Measurements from ENCODE around the gene LAMA3.

The LAMA3 gene

DNA sequence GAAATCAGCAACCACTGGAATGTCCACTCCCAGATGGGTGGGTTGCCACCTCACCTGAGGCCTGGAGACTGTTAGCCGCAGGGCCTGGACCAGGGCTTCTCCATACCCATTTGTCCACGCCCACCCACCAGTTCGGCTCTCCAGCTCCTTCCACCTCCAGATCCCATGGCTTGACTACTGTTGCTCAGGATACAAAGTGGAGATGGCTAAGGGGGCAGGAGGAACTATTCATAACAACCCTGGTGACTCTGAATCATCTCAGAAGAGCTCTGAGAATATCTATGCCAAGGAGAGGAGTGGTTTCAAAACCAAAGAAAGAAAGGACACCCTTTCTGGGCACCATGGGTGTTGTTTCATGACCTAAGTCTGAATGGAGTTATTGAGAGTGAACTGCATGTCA, 145.8 kb downstream of the LAMA3 start:
- Histone ChIP-seq H4K91ac (ENCODE audit: low read length) (no peak overlapping the region), H3K27ac (ENCODE audit: low read length, poor library complexity, severe bottlenecking) (no peak overlapping the region), H4K8ac (ENCODE audit: low read length) (no peak overlapping the region), H2AFZ (ENCODE audit: low read depth, low read length) (no peak overlapping the region), H3K4ac (ENCODE audit: low read depth in 1 of 2, low read length in 2 of 2) (no peak overlapping the region), H3K79me1 (replicated peaks; ENCODE audit: low read length, poor library complexity, severe bottlenecking) (no peaks in the 10 kb centered on the region), H3K4me3 (ENCODE audit: insufficient read depth in 1 of 2, low read depth in 1 of 2, low read length in 2 of 2) (no peak overlapping the region), H3K9ac (ENCODE audit: low read length) (peak overlapping the region; percentile 68), H3K4me1 (ENCODE audit: control insufficient read depth, insufficient read depth, low read depth, low read length) (peaks cover 2% of the 10 kb centered on the region), H3K27me3 (ENCODE audit: control insufficient read depth in 1 of 2, insufficient read depth in 1 of 2, low read length in 2 of 2) (no peaks in the 10 kb centered on the region), H3K9me3 (ENCODE audit: control insufficient read depth, low read length) (no peaks in the 10 kb centered on the region), H3K36me3 (ENCODE audit: control insufficient read depth in 1 of 2, insufficient read depth in 2 of 2, low read depth in 1 of 2, low read length in 2 of 2) (peaks cover 0 to 32% of the 10 kb centered on the region in 2 experiments), H3K23ac (ENCODE audit: low read length in 2 of 2) (no peak overlapping the region), H2BK120ac (ENCODE audit: low read depth, low read length) (no peak overlapping the region), H3K14ac (ENCODE audit: low read length in 2 of 2) (no peak overlapping the region), H2BK15ac (ENCODE audit: low read depth, poor library complexity, severe bottlenecking) (no peak overlapping the region), H3K4me2 (ENCODE audit: low read length, poor library complexity, severe bottlenecking) (no peak overlapping the region), H2BK5ac (ENCODE audit: low read depth, low read length, poor library complexity, severe bottlenecking) (no peak overlapping the region), H2AK5ac (ENCODE audit: low read length, severe bottlenecking) (no peak overlapping the region), H2BK12ac (ENCODE audit: low read length in 2 of 2) (no peak overlapping the region), H3K18ac (ENCODE audit: low read depth in 1 of 2, low read length in 2 of 2) (no peak overlapping the region)
- WGBS = 88% methylated on average over 1 of the region's 3 CpGs
- no peak for DNase-seq

DNA sequence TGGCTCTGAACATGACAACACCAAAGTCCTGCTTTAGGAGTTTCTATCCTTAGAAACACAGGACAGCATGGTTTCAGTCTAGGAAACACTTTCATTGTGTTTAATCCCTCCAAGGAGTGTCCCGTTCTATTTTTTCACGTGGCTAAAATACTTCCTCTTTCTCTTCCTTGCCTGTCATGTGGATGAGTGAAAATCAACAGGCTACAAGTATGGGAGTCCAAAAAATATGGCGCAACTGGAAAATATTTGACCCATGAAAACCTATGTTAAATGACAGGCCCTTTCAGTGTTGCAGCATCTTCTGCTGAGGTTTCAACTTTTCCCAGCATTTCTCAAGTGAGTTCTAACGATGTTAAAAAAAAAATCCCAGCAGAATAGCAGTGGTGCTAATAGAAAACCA, 146.3 kb downstream of the LAMA3 start:
- H4K8ac ChIP-seq (ENCODE audit: low read length) = no peak overlapping the region
- H3K23ac ChIP-seq (ENCODE audit: low read length in 2 of 2) = no peak overlapping the region
- peaks cover 2% of the 10 kb centered on the region for H3K4me1 ChIP-seq (ENCODE audit: control insufficient read depth, insufficient read depth, low read depth, low read length)
- no peak overlapping the region for H2BK5ac ChIP-seq (ENCODE audit: low read depth, low read length, poor library complexity, severe bottlenecking)
- H3K9ac ChIP-seq (ENCODE audit: low read length) = peak overlapping the region; percentile 68
- no peaks in the 10 kb centered on the region for H3K9me3 ChIP-seq (ENCODE audit: control insufficient read depth, low read length)
- no peak overlapping the region for H2BK15ac ChIP-seq (ENCODE audit: low read depth, poor library complexity, severe bottlenecking)
- H3K4me3 ChIP-seq (ENCODE audit: insufficient read depth in 1 of 2, low read depth in 1 of 2, low read length in 2 of 2) = no peak overlapping the region
- H3K14ac ChIP-seq (ENCODE audit: low read length in 2 of 2) = no peak overlapping the region
- 94% methylated on average over 3 of the region's 4 CpGs for WGBS
- H3K4me2 ChIP-seq (ENCODE audit: low read length, poor library complexity, severe bottlenecking) = no peak overlapping the region
- no peak overlapping the region for H2BK120ac ChIP-seq (ENCODE audit: low read depth, low read length)
- no peaks in the 10 kb centered on the region for H3K27me3 ChIP-seq (ENCODE audit: control insufficient read depth in 1 of 2, insufficient read depth in 1 of 2, low read length in 2 of 2)
- H3K36me3 ChIP-seq (ENCODE audit: control insufficient read depth in 1 of 2, insufficient read depth in 2 of 2, low read depth in 1 of 2, low read length in 2 of 2) = peaks cover 0 to 28% of the 10 kb centered on the region in 2 experiments
- H2AK5ac ChIP-seq (ENCODE audit: low read length, severe bottlenecking) = no peak overlapping the region
- no peak overlapping the region for H2BK12ac ChIP-seq (ENCODE audit: low read length in 2 of 2)
- no peak overlapping the region for H3K18ac ChIP-seq (ENCODE audit: low read depth in 1 of 2, low read length in 2 of 2)
- peak; percentile 65 for DNase-seq
- no peak overlapping the region for H3K27ac ChIP-seq (ENCODE audit: low read length, poor library complexity, severe bottlenecking)
- no peak overlapping the region for H4K91ac ChIP-seq (ENCODE audit: low read length)
- H3K4ac ChIP-seq (ENCODE audit: low read depth in 1 of 2, low read length in 2 of 2) = no peak overlapping the region
- H2AFZ ChIP-seq (ENCODE audit: low read depth, low read length) = no peak overlapping the region
- H3K79me1 ChIP-seq (replicated peaks; ENCODE audit: low read length, poor library complexity, severe bottlenecking) = no peaks in the 10 kb centered on the region

DNA sequence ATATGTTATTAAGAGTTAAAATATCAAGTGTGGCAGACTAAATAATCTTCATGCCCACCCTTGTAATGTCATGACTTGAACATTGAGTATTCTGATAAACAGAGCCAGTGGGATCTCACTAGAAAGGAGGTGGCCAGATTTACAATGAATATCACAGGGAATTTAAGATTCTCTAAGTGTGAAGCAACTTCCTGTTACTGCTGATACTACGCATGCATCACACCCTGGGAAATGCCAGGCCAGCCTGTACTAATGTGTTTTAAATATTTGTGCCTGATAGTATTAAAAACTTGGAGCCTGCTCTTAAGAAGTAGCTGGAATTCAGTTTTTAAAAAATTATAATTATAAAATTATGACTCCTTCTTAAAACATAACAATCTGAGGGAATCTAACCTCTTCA, 148.3 kb downstream of the LAMA3 start:
- Histone ChIP-seq H3K23ac (ENCODE audit: low read length in 2 of 2) (no peak overlapping the region), H2BK120ac (ENCODE audit: low read depth, low read length) (no peak overlapping the region), H2AK5ac (ENCODE audit: low read length, severe bottlenecking) (no peak overlapping the region), H3K27ac (ENCODE audit: low read length, poor library complexity, severe bottlenecking) (no peak overlapping the region), H3K4me1 (ENCODE audit: control insufficient read depth, insufficient read depth, low read depth, low read length) (peaks cover 2% of the 10 kb centered on the region), H3K27me3 (ENCODE audit: control insufficient read depth in 1 of 2, insufficient read depth in 1 of 2, low read length in 2 of 2) (no peaks in the 10 kb centered on the region), H2BK12ac (ENCODE audit: low read length in 2 of 2) (no peak overlapping the region), H3K36me3 (ENCODE audit: control insufficient read depth in 1 of 2, insufficient read depth in 2 of 2, low read depth in 1 of 2, low read length in 2 of 2) (peaks cover 0 to 22% of the 10 kb centered on the region in 2 experiments), H3K4ac (ENCODE audit: low read depth in 1 of 2, low read length in 2 of 2) (no peak overlapping the region), H2AFZ (ENCODE audit: low read depth, low read length) (no peak overlapping the region), H2BK15ac (ENCODE audit: low read depth, poor library complexity, severe bottlenecking) (no peak overlapping the region), H3K18ac (ENCODE audit: low read depth in 1 of 2, low read length in 2 of 2) (no peak overlapping the region), H3K9ac (ENCODE audit: low read length) (peak overlapping the region; percentile 66), H2BK5ac (ENCODE audit: low read depth, low read length, poor library complexity, severe bottlenecking) (no peak overlapping the region), H3K4me2 (ENCODE audit: low read length, poor library complexity, severe bottlenecking) (no peak overlapping the region), H4K8ac (ENCODE audit: low read length) (no peak overlapping the region), H3K14ac (ENCODE audit: low read length in 2 of 2) (no peak overlapping the region), H3K79me1 (replicated peaks; ENCODE audit: low read length, poor library complexity, severe bottlenecking) (no peaks in the 10 kb centered on the region), H4K91ac (ENCODE audit: low read length) (no peak overlapping the region), H3K4me3 (ENCODE audit: insufficient read depth in 1 of 2, low read depth in 1 of 2, low read length in 2 of 2) (no peak overlapping the region), H3K9me3 (ENCODE audit: control insufficient read depth, low read length) (no peaks in the 10 kb centered on the region)
- DNase-seq = peak; percentile 78
- WGBS = no CpG with 5 or more reads among the region's 1 CpG

DNA sequence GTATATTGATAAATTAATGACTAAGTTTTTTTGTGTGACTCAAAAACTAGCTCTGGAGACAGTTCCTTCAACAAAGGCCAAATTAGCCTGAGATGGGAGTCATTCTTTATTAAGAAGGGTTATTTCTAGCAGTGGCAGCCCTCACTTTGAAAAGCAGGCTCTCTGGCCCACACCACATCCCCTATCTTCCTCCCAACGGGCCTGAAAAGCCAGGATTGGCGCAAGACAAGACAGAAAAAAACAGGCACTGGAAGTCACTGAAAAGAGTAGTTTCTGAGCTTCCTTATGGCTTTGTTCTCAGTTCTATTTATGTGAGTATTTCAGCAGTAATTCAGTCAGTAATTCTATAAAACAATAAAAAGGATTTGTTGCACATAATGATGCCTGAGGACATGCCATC, 149.0 kb downstream of the LAMA3 start:
- H3K27ac ChIP-seq (ENCODE audit: low read length, poor library complexity, severe bottlenecking) = peak overlapping the region; percentile 79
- H3K36me3 ChIP-seq (ENCODE audit: control insufficient read depth in 1 of 2, insufficient read depth in 2 of 2, low read depth in 1 of 2, low read length in 2 of 2) = peaks cover 4 to 28% of the 10 kb centered on the region in 2 experiments
- no peak overlapping the region for H3K18ac ChIP-seq (ENCODE audit: low read depth in 1 of 2, low read length in 2 of 2)
- no peak overlapping the region for H3K4me2 ChIP-seq (ENCODE audit: low read length, poor library complexity, severe bottlenecking)
- H3K4ac ChIP-seq (ENCODE audit: low read depth in 1 of 2, low read length in 2 of 2) = no peak overlapping the region
- H3K79me1 ChIP-seq (replicated peaks; ENCODE audit: low read length, poor library complexity, severe bottlenecking) = no peaks in the 10 kb centered on the region
- no peaks in the 10 kb centered on the region for H3K9me3 ChIP-seq (ENCODE audit: control insufficient read depth, low read length)
- no peak overlapping the region for H3K4me3 ChIP-seq (ENCODE audit: insufficient read depth in 1 of 2, low read depth in 1 of 2, low read length in 2 of 2)
- peak overlapping the region; percentile 50 for H2AK5ac ChIP-seq (ENCODE audit: low read length, severe bottlenecking)
- DNase-seq = no peak
- no peak overlapping the region for H4K8ac ChIP-seq (ENCODE audit: low read length)
- no peaks in the 10 kb centered on the region for H3K27me3 ChIP-seq (ENCODE audit: control insufficient read depth in 1 of 2, insufficient read depth in 1 of 2, low read length in 2 of 2)
- no peak overlapping the region for H2AFZ ChIP-seq (ENCODE audit: low read depth, low read length)
- H3K14ac ChIP-seq (ENCODE audit: low read length in 2 of 2) = no peak overlapping the region
- 56% methylated on average over 2 of the region's 2 CpGs for WGBS
- no peak overlapping the region for H2BK120ac ChIP-seq (ENCODE audit: low read depth, low read length)
- H2BK5ac ChIP-seq (ENCODE audit: low read depth, low read length, poor library complexity, severe bottlenecking) = peak overlapping the region; percentile 53
- no peak overlapping the region for H2BK12ac ChIP-seq (ENCODE audit: low read length in 2 of 2)
- H3K23ac ChIP-seq (ENCODE audit: low read length in 2 of 2) = no peak overlapping the region
- H3K4me1 ChIP-seq (ENCODE audit: control insufficient read depth, insufficient read depth, low read depth, low read length) = peaks cover 2% of the 10 kb centered on the region
- no peak overlapping the region for H2BK15ac ChIP-seq (ENCODE audit: low read depth, poor library complexity, severe bottlenecking)
- no peak overlapping the region for H4K91ac ChIP-seq (ENCODE audit: low read length)
- H3K9ac ChIP-seq (ENCODE audit: low read length) = peak overlapping the region; percentile 66
